ENCODE measurements around the gene PRSS36.

Gene PRSS36

GRCh38 chr16:31168848-31169247 is 19.0 kb upstream of the PRSS36 start:
- TF ChIP-seq, protein P1, sequence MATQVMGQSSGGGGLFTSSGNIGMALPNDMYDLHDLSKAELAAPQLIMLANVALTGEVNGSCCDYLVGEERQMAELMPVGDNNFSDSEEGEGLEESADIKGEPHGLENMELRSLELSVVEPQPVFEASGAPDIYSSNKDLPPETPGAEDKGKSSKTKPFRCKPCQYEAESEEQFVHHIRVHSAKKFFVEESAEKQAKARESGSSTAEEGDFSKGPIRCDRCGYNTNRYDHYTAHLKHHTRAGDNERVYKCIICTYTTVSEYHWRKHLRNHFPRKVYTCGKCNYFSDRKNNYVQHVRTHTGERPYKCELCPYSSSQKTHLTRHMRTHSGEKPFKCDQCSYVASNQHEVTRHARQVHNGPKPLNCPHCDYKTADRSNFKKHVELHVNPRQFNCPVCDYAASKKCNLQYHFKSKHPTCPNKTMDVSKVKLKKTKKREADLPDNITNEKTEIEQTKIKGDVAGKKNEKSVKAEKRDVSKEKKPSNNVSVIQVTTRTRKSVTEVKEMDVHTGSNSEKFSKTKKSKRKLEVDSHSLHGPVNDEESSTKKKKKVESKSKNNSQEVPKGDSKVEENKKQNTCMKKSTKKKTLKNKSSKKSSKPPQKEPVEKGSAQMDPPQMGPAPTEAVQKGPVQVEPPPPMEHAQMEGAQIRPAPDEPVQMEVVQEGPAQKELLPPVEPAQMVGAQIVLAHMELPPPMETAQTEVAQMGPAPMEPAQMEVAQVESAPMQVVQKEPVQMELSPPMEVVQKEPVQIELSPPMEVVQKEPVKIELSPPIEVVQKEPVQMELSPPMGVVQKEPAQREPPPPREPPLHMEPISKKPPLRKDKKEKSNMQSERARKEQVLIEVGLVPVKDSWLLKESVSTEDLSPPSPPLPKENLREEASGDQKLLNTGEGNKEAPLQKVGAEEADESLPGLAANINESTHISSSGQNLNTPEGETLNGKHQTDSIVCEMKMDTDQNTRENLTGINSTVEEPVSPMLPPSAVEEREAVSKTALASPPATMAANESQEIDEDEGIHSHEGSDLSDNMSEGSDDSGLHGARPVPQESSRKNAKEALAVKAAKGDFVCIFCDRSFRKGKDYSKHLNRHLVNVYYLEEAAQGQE (IDR thresholded peaks at IDR 0.05; ENCODE audit: insufficient read depth in 1 of 2, low read depth in 2 of 2, low read length in 2 of 2): no peak
- TF ChIP-seq POLR2AphosphoS5 (IDR thresholded peaks at IDR 0.05; ENCODE audit: low read depth, low read length) (no peak), TAF1 (IDR thresholded peaks at IDR 0.05; ENCODE audit: borderline replicate concordance, insufficient read depth, low read length) (no peak), SIN3A (IDR thresholded peaks at IDR 0.05; ENCODE audit: borderline replicate concordance, insufficient read depth, low read length) (no peak), FOXP2 (optimal IDR thresholded peaks at IDR 0.05; ENCODE audit: borderline replicate concordance, extremely low read depth, extremely low read length, insufficient read depth) (no peak)

GRCh38 chr16:31167315-31167714 is 17.4 kb upstream of the PRSS36 start:
- TF ChIP-seq TAF1 (IDR thresholded peaks at IDR 0.05; ENCODE audit: borderline replicate concordance, insufficient read depth, low read length) (no peak), SIN3A (IDR thresholded peaks at IDR 0.05; ENCODE audit: borderline replicate concordance, insufficient read depth, low read length) (no peak), FOXP2 (optimal IDR thresholded peaks at IDR 0.05; ENCODE audit: borderline replicate concordance, extremely low read depth, extremely low read length, insufficient read depth) (no peak), POLR2AphosphoS5 (IDR thresholded peaks at IDR 0.05; ENCODE audit: low read depth, low read length) (no peak)
- TF ChIP-seq, protein P1 (IDR thresholded peaks at IDR 0.05; ENCODE audit: insufficient read depth in 1 of 2, low read depth in 2 of 2, low read length in 2 of 2): no peak

DNA sequence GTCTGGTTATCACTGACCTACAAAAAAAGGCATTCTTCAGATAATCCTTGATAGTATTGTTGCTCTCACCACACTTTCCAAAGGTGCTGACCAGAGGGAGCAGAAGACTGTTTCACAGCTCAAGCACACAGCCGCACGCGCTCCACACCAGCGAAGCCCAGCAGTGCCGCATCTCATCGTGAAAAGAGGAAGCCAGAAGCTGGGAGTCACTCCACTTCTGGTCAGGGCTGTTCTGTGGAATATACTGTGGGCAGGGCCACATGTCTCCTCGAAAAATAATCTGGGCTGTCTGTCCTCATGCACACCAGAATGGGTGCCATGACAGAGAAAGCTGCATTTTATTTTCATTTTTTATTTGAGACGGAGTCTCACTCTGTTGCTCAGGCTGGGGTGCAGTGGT is 7.3 kb upstream of the PRSS36 start:
- TF ChIP-seq TAF1 (IDR thresholded peaks at IDR 0.05; ENCODE audit: borderline replicate concordance, insufficient read depth, low read length) (no peak), FOXP2 (optimal IDR thresholded peaks at IDR 0.05; ENCODE audit: borderline replicate concordance, extremely low read depth, extremely low read length, insufficient read depth) (no peak), SIN3A (IDR thresholded peaks at IDR 0.05; ENCODE audit: borderline replicate concordance, insufficient read depth, low read length) (no peak), POLR2AphosphoS5 (IDR thresholded peaks at IDR 0.05; ENCODE audit: low read depth, low read length) (no peak)
- TF ChIP-seq, protein P1 (IDR thresholded peaks at IDR 0.05; ENCODE audit: insufficient read depth in 1 of 2, low read depth in 2 of 2, low read length in 2 of 2): no peak

DNA sequence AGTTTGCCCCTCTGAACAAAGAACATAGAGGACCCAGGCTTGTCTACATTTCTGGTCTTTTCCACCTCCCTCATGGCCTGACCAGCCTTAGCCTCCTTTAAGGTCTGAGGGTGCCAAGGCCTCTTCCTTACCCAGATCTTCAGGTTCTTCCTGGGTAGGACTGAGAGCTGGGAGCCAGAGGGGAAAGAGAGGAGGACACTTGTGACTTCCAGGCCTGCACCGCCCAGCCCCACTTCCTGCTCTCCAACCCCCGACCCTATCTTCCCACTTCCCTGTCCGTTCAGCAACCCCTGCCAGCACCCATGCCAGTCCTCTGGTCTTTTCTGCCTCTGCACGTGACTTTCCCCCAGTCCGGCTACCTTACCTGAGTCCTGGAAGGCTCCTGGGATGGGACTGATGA is 534 bp downstream of the PRSS36 start:
- TF ChIP-seq SIN3A (IDR thresholded peaks at IDR 0.05; ENCODE audit: borderline replicate concordance, insufficient read depth, low read length) (no peak), FOXP2 (optimal IDR thresholded peaks at IDR 0.05; ENCODE audit: borderline replicate concordance, extremely low read depth, extremely low read length, insufficient read depth) (no peak), POLR2AphosphoS5 (IDR thresholded peaks at IDR 0.05; ENCODE audit: low read depth, low read length) (no peak), TAF1 (IDR thresholded peaks at IDR 0.05; ENCODE audit: borderline replicate concordance, insufficient read depth, low read length) (no peak)
- TF ChIP-seq, protein P1 (IDR thresholded peaks at IDR 0.05; ENCODE audit: insufficient read depth in 1 of 2, low read depth in 2 of 2, low read length in 2 of 2): no peak

GRCh38 chr16:31148896-31149295 is 970 bp downstream of the PRSS36 start:
- TF ChIP-seq, protein P1 (IDR thresholded peaks at IDR 0.05; ENCODE audit: insufficient read depth in 1 of 2, low read depth in 2 of 2, low read length in 2 of 2): no peak
- TF ChIP-seq FOXP2 (optimal IDR thresholded peaks at IDR 0.05; ENCODE audit: borderline replicate concordance, extremely low read depth, extremely low read length, insufficient read depth) (no peak), SIN3A (IDR thresholded peaks at IDR 0.05; ENCODE audit: borderline replicate concordance, insufficient read depth, low read length) (no peak), POLR2AphosphoS5 (IDR thresholded peaks at IDR 0.05; ENCODE audit: low read depth, low read length) (no peak), TAF1 (IDR thresholded peaks at IDR 0.05; ENCODE audit: borderline replicate concordance, insufficient read depth, low read length) (no peak)

Data from PFSK-1 (cell line).